ENCODE data around the gene PSMD3. TPM values are rescaled to one million over a fixed set of nuclear protein-coding genes. Genes with fewer than 3 reads are reported as not detected.

PSMD3 gene
- total RNA-seq, 4 donors from 2014 or later, result 62.0 to 158 (median 84.7) TPM

GRCh38 chr17:39969375-39969774 is 11.2 kb upstream of the PSMD3 start:
- DNase-seq, result no peak
- Histone ChIP-seq H3K36me3 (no peaks in the 10 kb centered on the region), H3K27ac (no peak overlapping the region), H3K4me3 (no peak overlapping the region), H3K9me3 (no peaks in the 10 kb centered on the region), H3K27me3 (no peaks in the 10 kb centered on the region), H3K4me1 (no peaks in the 10 kb centered on the region)
- intact Hi-C loops (cut with DNase I; ENCODE audit: low total_unique reads), result no loop called here
- TF ChIP-seq POLR2A (IDR thresholded peaks at IDR 0.05), result no peak
- TF ChIP-seq, protein P1, sequence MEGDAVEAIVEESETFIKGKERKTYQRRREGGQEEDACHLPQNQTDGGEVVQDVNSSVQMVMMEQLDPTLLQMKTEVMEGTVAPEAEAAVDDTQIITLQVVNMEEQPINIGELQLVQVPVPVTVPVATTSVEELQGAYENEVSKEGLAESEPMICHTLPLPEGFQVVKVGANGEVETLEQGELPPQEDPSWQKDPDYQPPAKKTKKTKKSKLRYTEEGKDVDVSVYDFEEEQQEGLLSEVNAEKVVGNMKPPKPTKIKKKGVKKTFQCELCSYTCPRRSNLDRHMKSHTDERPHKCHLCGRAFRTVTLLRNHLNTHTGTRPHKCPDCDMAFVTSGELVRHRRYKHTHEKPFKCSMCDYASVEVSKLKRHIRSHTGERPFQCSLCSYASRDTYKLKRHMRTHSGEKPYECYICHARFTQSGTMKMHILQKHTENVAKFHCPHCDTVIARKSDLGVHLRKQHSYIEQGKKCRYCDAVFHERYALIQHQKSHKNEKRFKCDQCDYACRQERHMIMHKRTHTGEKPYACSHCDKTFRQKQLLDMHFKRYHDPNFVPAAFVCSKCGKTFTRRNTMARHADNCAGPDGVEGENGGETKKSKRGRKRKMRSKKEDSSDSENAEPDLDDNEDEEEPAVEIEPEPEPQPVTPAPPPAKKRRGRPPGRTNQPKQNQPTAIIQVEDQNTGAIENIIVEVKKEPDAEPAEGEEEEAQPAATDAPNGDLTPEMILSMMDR (IDR thresholded peaks at IDR 0.05), result no peak

GRCh38 chr17:39970157-39970692 is 10.4 kb upstream of the PSMD3 start:
- no peak overlapping the region for H3K4me3 ChIP-seq
- H3K27me3 ChIP-seq, result no peaks in the 10 kb centered on the region
- TF ChIP-seq POLR2A (IDR thresholded peaks at IDR 0.05), result no peak
- TF ChIP-seq, protein P1 (IDR thresholded peaks at IDR 0.05), result no peak
- no peaks in the 10 kb centered on the region for H3K9me3 ChIP-seq
- DNase-seq, result no peak
- no peaks in the 10 kb centered on the region for H3K4me1 ChIP-seq
- no peak overlapping the region for H3K27ac ChIP-seq
- no peaks in the 10 kb centered on the region for H3K36me3 ChIP-seq
- intact Hi-C loops (cut with DNase I; ENCODE audit: low total_unique reads), result no loop called here

- H3K36me3 ChIP-seq, result no peaks in the 10 kb centered on the region
- H3K27ac ChIP-seq, result no peak overlapping the region
- no peak for DNase-seq
- intact Hi-C loops (cut with DNase I; ENCODE audit: low total_unique reads), result no loop called here
- no peaks in the 10 kb centered on the region for H3K9me3 ChIP-seq
- H3K4me1 ChIP-seq, result no peaks in the 10 kb centered on the region
- H3K4me3 ChIP-seq, result no peak overlapping the region
- no peaks in the 10 kb centered on the region for H3K27me3 ChIP-seq
- TF ChIP-seq POLR2A (IDR thresholded peaks at IDR 0.05), result no peak
- TF ChIP-seq, protein P1 (IDR thresholded peaks at IDR 0.05), result no peak
Observed at GRCh38 chr17:39971076-39971603, 9.5 kb upstream of the PSMD3 start.

DNA sequence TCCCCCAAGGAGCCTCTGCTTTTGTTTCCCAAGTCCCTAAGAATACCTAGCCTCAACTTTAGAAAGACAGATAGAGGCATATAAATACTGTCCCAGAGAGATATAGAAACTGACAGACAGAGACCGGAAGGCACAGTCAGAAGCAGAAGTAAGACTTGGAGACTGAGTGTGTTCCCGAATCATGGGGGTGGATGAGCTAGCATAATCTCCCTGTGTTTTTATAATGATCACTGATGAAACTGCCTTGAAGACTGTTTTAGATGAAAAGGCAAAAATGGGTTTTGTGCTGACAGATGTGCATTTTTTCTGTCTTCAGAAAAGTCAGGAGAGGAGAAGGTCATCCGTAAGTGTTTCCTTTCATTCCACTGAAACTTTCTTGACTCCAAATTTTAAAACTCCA is 8.3 kb upstream of the PSMD3 start:
- Histone ChIP-seq H3K9me3 (no peaks in the 10 kb centered on the region), H3K27me3 (no peaks in the 10 kb centered on the region), H3K4me1 (no peaks in the 10 kb centered on the region), H3K4me3 (no peak overlapping the region), H3K36me3 (no peaks in the 10 kb centered on the region), H3K27ac (peak overlapping the region; percentile 20 to 64)
- TF ChIP-seq, protein P1 (IDR thresholded peaks at IDR 0.05), result no peak
- no peak for TF ChIP-seq POLR2A (IDR thresholded peaks at IDR 0.05)
- DNase-seq, result no peak
- intact Hi-C loops (cut with DNase I; ENCODE audit: low total_unique reads), result no loop called here

DNA sequence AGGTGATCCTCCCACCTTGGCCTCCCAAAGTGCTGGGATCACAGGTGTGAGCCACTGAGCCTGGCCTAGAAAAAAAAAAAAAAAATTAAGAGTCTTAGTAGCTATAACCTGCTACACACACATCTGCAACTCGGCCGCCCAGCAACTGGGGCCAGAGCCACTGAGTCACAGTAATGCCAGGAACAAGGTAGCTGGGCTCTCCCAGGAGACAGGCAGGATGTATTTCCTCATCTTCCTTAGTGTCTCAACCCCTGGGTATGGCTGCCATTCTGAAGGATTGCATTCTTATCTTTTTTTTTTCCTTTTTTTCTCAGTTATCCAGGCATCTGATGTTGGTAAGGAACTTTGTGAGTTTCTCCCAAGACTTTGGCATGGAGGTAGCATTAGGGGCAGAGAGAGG is 7.1 kb upstream of the PSMD3 start:
- no peak for TF ChIP-seq POLR2A (IDR thresholded peaks at IDR 0.05)
- TF ChIP-seq, protein P1 (IDR thresholded peaks at IDR 0.05), result no peak
- Histone ChIP-seq H3K27ac (no peak overlapping the region), H3K27me3 (no peaks in the 10 kb centered on the region), H3K4me1 (peaks cover 0 to 2% of the 10 kb centered on the region in 2 donors), H3K4me3 (no peak overlapping the region), H3K36me3 (no peaks in the 10 kb centered on the region), H3K9me3 (no peaks in the 10 kb centered on the region)
- intact Hi-C loops (cut with DNase I; ENCODE audit: low total_unique reads), result no loop called here
- no peak for DNase-seq
